ACC112 (cell line): ENCODE results near the gene ITGAL.
"Not testable (repeated sequence)": the region's sequence is repeated elsewhere in the genome, so short reads cannot be mapped to it uniquely, and the experiment has no call there.

ENCODE experiments used
- H2AFZ ChIP-seq: fragments of 200-600 bp; sonication (generic); one replicate; pipeline ENCODE4 v1.6.0; 2017; ENCODE audit warnings: antibody characterized with exemption, low read length; ENCODE audit not compliant: unreplicated experiment
- H3K27ac ChIP-seq: fragments of 200-600 bp; sonication (generic); 2 replicates; pipeline ENCODE4 v1.5.1; 2014; ENCODE audit warnings: low read depth, mild to moderate bottlenecking, antibody characterized with exemption, low read length, moderate library complexity
- H3K27me3 ChIP-seq: fragments of 200-600 bp; sonication (generic); 2 replicates; pipeline ENCODE4 v1.6.1; 2014; ENCODE audit warnings: mild to moderate bottlenecking, antibody characterized with exemption, low read length, moderate library complexity, mixed read lengths; ENCODE audit not compliant: insufficient read depth
- H3K36me3 ChIP-seq: fragments of 200-600 bp; sonication (generic); 2 replicates; pipeline ENCODE4 v1.6.1; 2016; ENCODE audit warnings: mild to moderate bottlenecking, antibody characterized with exemption, low read length, moderate library complexity, mixed read lengths; ENCODE audit not compliant: insufficient read depth
- H3K4me1 ChIP-seq: fragments of 200-600 bp; sonication (generic); one replicate; pipeline ENCODE4 v1.6.1; 2016; ENCODE audit warnings: low read length, mixed read lengths; ENCODE audit not compliant: insufficient read depth, unreplicated experiment, control insufficient read depth
- H3K4me3 ChIP-seq: fragments of 200-600 bp; sonication (generic); 2 replicates; pipeline ENCODE4 v1.5.1; 2014; ENCODE audit warnings: mild to moderate bottlenecking, low read depth, low read length
- H3K79me2 ChIP-seq: fragments of 200-600 bp; sonication (generic); one replicate; pipeline ENCODE4 v1.6.0; 2016; ENCODE audit warnings: low read length; ENCODE audit not compliant: control insufficient read depth, unreplicated experiment, insufficient read depth

The ITGAL gene

GRCh38 chr16:30535106-30535776, 62.7 kb downstream of the ITGAL start:
- Histone ChIP-seq H3K27ac (peak overlapping the region; percentile 63), H3K4me1 (peaks cover 5% of the 10 kb centered on the region)

GRCh38 chr16:30535777-30536190, 63.2 kb downstream of the ITGAL start:
- peaks cover 16% of the 10 kb centered on the region for H3K79me2 ChIP-seq
- H3K36me3 ChIP-seq, result no peaks in the 10 kb centered on the region
- peak overlapping the region; percentile 57 for H2AFZ ChIP-seq
- H3K27ac ChIP-seq, result peak overlapping the region; percentile 63
- H3K4me3 ChIP-seq, result peak overlapping the region; percentile 88
- H3K4me1 ChIP-seq, result peaks cover 5% of the 10 kb centered on the region
- H3K27me3 ChIP-seq, result no peaks in the 10 kb centered on the region

More at GRCh38 chr16:30535106-30535776, 62.7 kb downstream of the ITGAL start:
- H3K79me2 ChIP-seq, result peaks cover 16% of the 10 kb centered on the region
- peak overlapping the region; percentile 88 for H3K4me3 ChIP-seq
- no peaks in the 10 kb centered on the region for H3K27me3 ChIP-seq
- no peaks in the 10 kb centered on the region for H3K36me3 ChIP-seq
- peak overlapping the region; percentile 87 for H2AFZ ChIP-seq

GRCh38 chr16:30536391-30537024, 64.0 kb downstream of the ITGAL start:
- not testable (repeated sequence) for H3K4me1 ChIP-seq, H3K27me3 ChIP-seq, H2AFZ ChIP-seq, H3K27ac ChIP-seq, H3K36me3 ChIP-seq
- peaks cover 16% of the 10 kb centered on the region for H3K79me2 ChIP-seq
- peak overlapping the region; percentile 88 for H3K4me3 ChIP-seq

GRCh38 chr16:30539000-30539964, 66.7 kb downstream of the ITGAL start:
- Histone ChIP-seq H3K27ac (no peak overlapping the region), H3K4me1 (peaks cover 9% of the 10 kb centered on the region), H3K79me2 (peaks cover 10% of the 10 kb centered on the region), H3K4me3 (no peak overlapping the region), H3K36me3 (no peaks in the 10 kb centered on the region), H3K27me3 (no peaks in the 10 kb centered on the region), H2AFZ (no peak overlapping the region)

- H3K36me3 ChIP-seq, H3K27ac ChIP-seq, H3K27me3 ChIP-seq, H3K4me1 ChIP-seq, H2AFZ ChIP-seq, H3K79me2 ChIP-seq, H3K4me3 ChIP-seq: not testable (repeated sequence)
Observed at GRCh38 chr16:30539986-30540526, 67.5 kb downstream of the ITGAL start.

GRCh38 chr16:30540916-30541464, 68.4 kb downstream of the ITGAL start:
- H3K36me3 ChIP-seq, H3K27ac ChIP-seq, H3K27me3 ChIP-seq, H2AFZ ChIP-seq, H3K4me3 ChIP-seq, H3K79me2 ChIP-seq, H3K4me1 ChIP-seq: not testable (repeated sequence)

GRCh38 chr16:30541502-30542329, 69.2 kb downstream of the ITGAL start:
- H3K27ac ChIP-seq, result no peak overlapping the region; the same call in 1 of the 2 replicates
- no peak overlapping the region for H3K4me3 ChIP-seq
- H3K79me2 ChIP-seq, result no peaks in the 10 kb centered on the region
- no peak overlapping the region for H2AFZ ChIP-seq
- H3K36me3 ChIP-seq, result no peaks in the 10 kb centered on the region
- peaks cover 9% of the 10 kb centered on the region for H3K4me1 ChIP-seq
- no peaks in the 10 kb centered on the region for H3K27me3 ChIP-seq

GRCh38 chr16:30543067-30543466, 70.5 kb downstream of the ITGAL start:
- no peaks in the 10 kb centered on the region for H3K27me3 ChIP-seq
- no peaks in the 10 kb centered on the region for H3K36me3 ChIP-seq
- H3K27ac ChIP-seq, result no peak overlapping the region
- no peak overlapping the region for H2AFZ ChIP-seq
- no peak overlapping the region for H3K4me3 ChIP-seq
- no peaks in the 10 kb centered on the region for H3K79me2 ChIP-seq
- H3K4me1 ChIP-seq, result peaks cover 9% of the 10 kb centered on the region

- H3K4me1 ChIP-seq, result peaks cover 17% of the 10 kb centered on the region
- H3K79me2 ChIP-seq, result no peaks in the 10 kb centered on the region
- no peak overlapping the region for H3K4me3 ChIP-seq
- no peaks in the 10 kb centered on the region for H3K27me3 ChIP-seq
- H3K36me3 ChIP-seq, result no peaks in the 10 kb centered on the region
- no peak overlapping the region for H2AFZ ChIP-seq
- H3K27ac ChIP-seq, result no peak overlapping the region
Observed at GRCh38 chr16:30546115-30546514, 73.6 kb downstream of the ITGAL start.
